GM21367 (cell line): Measurements from ENCODE around the gene GRM8.
A peak's percentile ranks its signal among the peaks of the same experiment; 100 is the strongest.

Experiments
- ATAC-seq: cut with Tn5 transposase; IDR thresholded peaks from one replicate; pipeline ENCODE4 v1.9.1; 2021; ENCODE audit not compliant: unreplicated experiment

GRM8 gene

GRCh38 chr7:126450269-126450671 is 802.5 kb downstream of the GRM8 start:
- peak; percentile 95 for ATAC-seq

DNA sequence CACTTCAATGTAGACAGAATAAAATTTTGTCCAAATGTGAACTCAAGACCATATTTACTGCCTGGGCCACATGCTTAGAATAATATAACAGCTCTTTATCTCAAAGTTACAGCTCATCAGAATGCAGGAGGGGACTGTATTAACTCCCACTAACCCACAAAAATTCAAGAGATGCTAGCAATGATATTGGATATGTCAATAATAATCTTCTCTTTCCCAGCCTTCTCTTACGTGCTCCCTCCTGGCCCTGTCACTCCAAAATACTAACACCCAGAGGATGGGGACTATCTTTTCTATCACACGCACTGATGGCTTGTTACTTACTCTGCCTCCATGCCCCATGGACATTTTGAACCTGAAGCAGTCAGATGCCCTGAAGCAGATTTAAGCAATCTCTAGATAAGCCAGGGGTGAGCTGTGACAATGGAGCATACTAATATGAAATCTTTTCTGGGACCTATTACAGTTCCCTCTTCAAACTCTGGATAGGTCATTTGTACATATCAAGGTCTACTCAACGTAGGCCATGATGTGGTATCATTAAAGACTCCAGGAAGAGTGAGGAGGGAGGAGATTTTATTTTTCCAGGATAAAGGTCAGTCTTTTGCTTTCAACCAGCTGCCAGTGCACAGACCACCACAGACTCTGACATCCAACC is 803.0 kb downstream of the GRM8 start:
- ATAC-seq: no peak

DNA sequence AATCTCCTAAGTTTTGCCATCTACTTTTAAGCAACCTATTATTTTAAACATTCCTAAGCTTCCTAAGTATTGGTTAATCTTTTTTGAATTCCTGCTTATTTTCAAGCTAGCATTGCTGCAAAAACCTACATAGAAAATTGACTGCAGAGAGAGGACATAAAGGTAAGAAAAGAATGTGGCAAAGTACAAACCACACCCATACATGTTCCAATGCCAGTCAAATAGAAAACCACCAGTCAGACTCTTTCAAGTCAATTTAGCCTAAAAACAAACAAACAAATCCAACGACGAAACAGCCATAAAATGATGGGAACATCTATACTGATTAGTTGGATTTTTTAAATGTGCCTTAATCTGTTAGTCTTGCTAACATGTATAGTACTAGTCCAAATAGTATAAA is 804.8 kb downstream of the GRM8 start:
- no peak for ATAC-seq

- ATAC-seq: no peak
Observed at GRCh38 chr7:126445991-126446390, 806.8 kb downstream of the GRM8 start.

DNA sequence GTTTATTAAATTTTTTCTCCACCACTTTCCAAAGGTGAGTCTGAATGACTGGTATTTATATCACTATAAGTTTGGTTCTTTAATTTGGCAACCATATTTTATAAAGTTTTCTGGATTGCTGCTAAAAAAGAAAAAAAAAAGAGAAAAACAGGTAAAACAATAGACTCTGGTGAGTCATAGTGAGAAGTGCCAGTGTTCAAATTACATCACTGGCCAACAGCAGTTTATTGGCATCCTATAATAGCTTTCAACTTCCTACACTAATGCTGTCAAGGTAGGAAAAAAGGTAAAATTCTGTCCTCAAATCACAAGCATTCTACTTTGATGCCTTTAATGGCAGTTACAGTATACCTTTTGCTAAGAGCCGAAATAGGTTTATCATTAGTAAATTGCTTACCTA is 808.8 kb downstream of the GRM8 start:
- ATAC-seq: no peak

GRCh38 chr7:126442908-126443307 is 809.8 kb downstream of the GRM8 start:
- no peak for ATAC-seq

- ATAC-seq: no peak
Observed at GRCh38 chr7:126441745-126442144, 811.0 kb downstream of the GRM8 start.

DNA sequence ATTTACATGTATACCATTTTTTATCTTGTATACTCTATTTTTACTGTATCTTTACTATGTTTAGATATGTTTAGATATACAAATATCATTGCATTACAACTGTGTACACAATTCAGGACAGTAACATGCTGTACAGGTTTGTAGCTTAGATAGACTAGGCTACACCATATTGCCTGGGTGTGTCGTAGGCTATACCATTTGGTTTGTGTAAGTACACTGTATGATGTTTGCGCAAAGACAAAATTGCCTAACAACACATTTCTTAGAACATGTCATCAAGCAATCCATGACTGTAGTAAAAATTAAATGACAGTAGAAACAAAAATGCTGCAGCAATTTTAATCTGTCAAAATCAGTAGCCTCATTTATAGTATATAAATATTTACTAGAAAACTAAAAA is 812.2 kb downstream of the GRM8 start:
- ATAC-seq: no peak

- ATAC-seq: no peak
Observed at GRCh38 chr7:126436213-126436868, 816.4 kb downstream of the GRM8 start.

- ATAC-seq: no peak
Observed at GRCh38 chr7:126426652-126427051, 826.1 kb downstream of the GRM8 start.

DNA sequence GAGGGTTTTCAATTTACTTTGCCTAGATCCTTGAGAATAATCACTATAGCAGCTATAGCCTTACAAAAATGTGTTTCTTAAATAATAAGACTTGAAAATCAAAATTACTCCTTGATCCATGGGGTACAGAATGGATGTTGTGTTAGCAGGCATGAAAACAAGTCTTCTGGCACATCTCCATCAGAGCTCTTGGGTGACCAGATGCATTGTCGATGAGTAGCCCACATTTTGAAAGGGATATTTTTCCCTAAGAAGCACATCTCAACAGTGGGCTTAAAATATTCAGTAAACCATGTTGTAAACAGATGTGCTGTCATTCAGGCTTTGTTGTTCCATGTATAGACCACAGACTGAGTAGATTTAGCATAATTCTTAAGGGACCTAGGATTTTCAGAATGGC is 827.8 kb downstream of the GRM8 start:
- no peak for ATAC-seq

- no peak for ATAC-seq
Observed at GRCh38 chr7:126419047-126419446, 833.7 kb downstream of the GRM8 start.

DNA sequence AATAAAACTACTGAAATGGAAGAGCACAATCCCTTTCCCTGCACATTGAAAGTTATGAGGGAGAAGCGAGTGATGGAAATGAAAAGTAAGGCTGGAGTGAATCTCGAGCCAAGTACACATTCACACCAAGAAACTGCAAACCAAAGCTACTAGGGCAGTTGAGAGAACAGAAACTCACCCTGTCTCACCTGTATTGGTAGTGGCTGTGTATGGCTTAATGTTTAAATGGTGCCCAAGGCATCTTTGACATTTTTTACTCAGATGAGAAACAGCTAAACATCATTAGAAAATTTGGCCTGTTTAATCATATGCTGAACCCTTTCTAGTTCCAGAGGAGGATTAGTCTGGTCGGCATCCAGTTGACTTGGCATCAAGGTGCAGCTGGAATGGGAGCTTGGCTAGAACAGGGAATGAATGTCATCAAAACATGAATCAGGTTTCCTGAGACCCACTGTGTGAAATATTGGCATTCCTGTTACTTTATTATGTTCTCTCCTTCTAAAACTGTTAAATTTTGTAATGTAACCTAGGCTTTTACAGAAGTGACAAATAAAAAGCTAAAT is 840.8 kb downstream of the GRM8 start:
- ATAC-seq: peak; percentile 79

- no peak for ATAC-seq
Observed at GRCh38 chr7:126411032-126411820, 841.5 kb downstream of the GRM8 start.

DNA sequence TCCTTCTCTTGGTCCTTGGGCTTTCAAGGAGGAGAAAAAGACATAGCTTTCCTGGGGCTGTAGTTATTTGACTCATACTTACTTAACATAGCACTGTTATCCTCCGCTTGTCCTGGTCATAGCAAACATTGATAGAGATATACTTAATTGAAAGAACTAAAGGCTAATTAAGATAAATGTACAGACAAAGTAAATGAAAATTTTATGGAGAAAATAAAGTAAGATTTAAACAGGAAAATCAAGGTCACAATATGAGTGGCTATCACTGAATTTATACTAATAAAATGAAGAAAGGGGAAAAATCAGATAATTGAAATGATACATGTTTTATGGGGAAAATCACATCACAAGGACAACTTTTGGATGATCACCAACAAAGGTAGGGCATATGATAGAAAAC is 849.7 kb downstream of the GRM8 start:
- no peak for ATAC-seq

GRCh38 chr7:126401918-126402317 is 850.8 kb downstream of the GRM8 start:
- ATAC-seq: no peak

GRCh38 chr7:126398851-126399529 is 853.8 kb downstream of the GRM8 start:
- no peak for ATAC-seq

DNA sequence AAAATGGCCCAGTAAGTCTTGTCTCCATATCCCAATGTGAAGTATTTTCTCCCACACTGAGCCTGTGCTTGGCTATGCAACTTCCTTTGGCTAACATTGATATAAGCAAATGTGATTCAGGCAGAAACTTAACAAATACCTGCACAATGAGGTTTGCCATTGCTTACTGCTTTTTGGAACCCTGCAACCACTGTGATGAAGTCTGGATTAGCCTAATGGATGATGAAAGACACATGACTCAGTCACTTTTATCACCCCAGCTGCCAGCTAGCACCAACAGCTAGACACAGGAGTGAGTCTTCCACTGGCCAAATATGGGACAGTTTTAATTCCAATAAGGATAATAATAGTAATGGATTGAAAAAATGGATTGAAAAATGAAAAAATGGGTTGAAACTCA is 854.5 kb downstream of the GRM8 start:
- no peak for ATAC-seq

GRCh38 chr7:126394406-126394805 is 858.3 kb downstream of the GRM8 start:
- no peak for ATAC-seq
